Heart right ventricle (tissue), 16 donors: Measurements from ENCODE around the gene DNAJB2. TPM values are rescaled to one million over a fixed set of nuclear protein-coding genes. Genes with fewer than 3 reads are reported as not detected.

ENCODE experiments used
- ATAC-seq, 8 donors: fragments of 200-7000 bp; cut with Tn5 transposase; one replicate each; pipeline ENCODE4 v1.9.1; 2020; ENCODE audit warnings: mild to moderate bottlenecking in 8 of 8, moderate library complexity in 8 of 8, moderate number of reproducible peaks in 1 of 8
- DNase-seq, 2 donors: peaks; one replicate each; pipeline ENCODE4 v3.0.0-alpha.2; 2020
- H3K27ac ChIP-seq, 10 donors: fragments of 200-600 bp; sonication (generic) in 2 of 10; one replicate each; pipeline versions ENCODE4 v1.5.0 to v1.8.0; 2020 to 2022; ENCODE audit warnings: mild to moderate bottlenecking in 3 of 10
- H3K27me3 ChIP-seq, 7 donors: fragments of 200-600 bp; one replicate each; pipeline ENCODE4 v1.8.0; 2021 to 2022; ENCODE audit warnings: mild to moderate bottlenecking in 2 of 7
- H3K36me3 ChIP-seq, 9 donors: fragments of 200-600 bp; sonication (generic) in 1 of 9; one replicate each; pipeline versions ENCODE4 v1.5.0 to v1.8.0; 2020 to 2022; ENCODE audit warnings: mild to moderate bottlenecking in 2 of 9
- H3K4me1 ChIP-seq, 9 donors: fragments of 200-600 bp; sonication (generic) in 1 of 9; one replicate each; pipeline versions ENCODE4 v1.5.0 to v1.8.0; 2020 to 2022; ENCODE audit warnings: mild to moderate bottlenecking in 4 of 9
- H3K4me3 ChIP-seq, 10 donors: fragments of 200-600 bp; sonication (generic) in 2 of 10; one replicate each; pipeline versions ENCODE4 v1.5.0 to v1.8.0; 2020 to 2022; ENCODE audit warnings: mild to moderate bottlenecking in 7 of 10, moderate library complexity in 2 of 10
- H3K9me3 ChIP-seq, 11 donors: fragments of 200-600 bp in 10 of 11; sonication (generic) in 2 of 11; one replicate each; pipeline versions ENCODE4 v1.5.0 to v1.8.0; 2013 to 2022; ENCODE audit warnings: mild to moderate bottlenecking in 2 of 11, control low read depth in 1 of 11, moderate library complexity in 1 of 11
- CTCF ChIP-seq, 9 donors: fragments of 200-600 bp; sonication (generic) in 2 of 9; IDR thresholded peaks; one replicate each; pipeline versions ENCODE4 v1.5.0 to v1.8.0; 2021 to 2022; ENCODE audit warnings: antibody characterized with exemption in 9 of 9, mild to moderate bottlenecking in 5 of 9, moderate library complexity in 1 of 9
- WGBS, 2 donors: extraction: QIAGEN DNeasy Blood & Tissue Kit; methylation state at CpG; one replicate each; pipeline ENCODE4 v1.1.7; 2013; ENCODE audit warnings: inconsistent platforms in 1 of 2; 5-methylcytosine and 5-hydroxymethylcytosine counted together
- intact Hi-C, 10 donors: fragments of 100-400 bp; cut with DNase I; formaldehyde crosslinking; loops; one replicate each; pipeline versions ENCODE4 v1.11.1 to v1.14.2; 2022
- polyA plus RNA-seq, 2 donors: library from polyadenylated mRNA; stranded (reverse); fragments of 200-250 nt; gene quantifications; one replicate each; pipeline ENCODE4 v1.2.3, GENCODE V29; 2013
- total RNA-seq, 10 donors: library from RNA; stranded (reverse); fragmentation: NEBNext Ultra II Directional in 3 of 10; extraction: Animal tissue kit (Norgen Biotek cat#: 25700) in 3 of 10; gene quantifications; one replicate each; pipeline versions ENCODE4 v1.2.1 to v1.2.4, GENCODE V29; 2021 to 2023
- donor health status: Arrhythmogenic right ventricular cardiomyopathy.
- donor health status: ischemic (EF 13 %, LVEDD 7.1; RV severe dilation, severe dysfunction).
- donor health status: healthy with polysubstance abuse.
- donor health status: DM: no; HTN: yes; CAD: no.
- donor health status: DM: no; HTN: no; CAD: no.
- donor health status: ischemic (EF 25% LVEDD 6.9; RV normal size, moderate dysfunction).
- donor health status: ischemic (EF 25% LVEDD 5.7; RV mildly dilated, moderate dysfunction).
- donor health status: healthy.
- donor health status: DM: yes; HTN: yes; CAD: no.
- donor health status: Ischemic cardiomyopathy.
- donor health status: ischemic (EF 35%, LVEDD 5.7; RV mildly dilated, moderate dysfunction).
- donor health status: nonischemic (EF 11% LVEDD 7.7; RV severe dilation, severe dysfunction).
- donor health status: DM: yes; HTN: yes; CAD: no.
- donor health status: PGD.
- donor health status: ischemic (EF 29% LVEDD 5.4; RV normal size, mild dysfunction).
- donor health status: nonischemic (EF 23%, LVEDD 6.1; RV moderate dilation, normal function).

DNAJB2 gene
- total and polyA plus RNA-seq, 12 donors, result 55.6 to 148 (median 83.1) TPM

- Histone ChIP-seq H3K36me3 (peaks cover 0 to 67% (median 47%) of the 10 kb centered on the region in 9 donors), H3K9me3 (no peaks in the 10 kb centered on the region), H3K4me3 (no peak overlapping the region), H3K4me1 (peaks cover 11 to 69% (median 29%) of the 10 kb centered on the region in 9 donors), H3K27me3 (no peaks in the 10 kb centered on the region), H3K27ac (peak overlapping the region in 1 of 10 donors; percentile 65)
- no peak for TF ChIP-seq CTCF (IDR thresholded peaks at IDR 0.05)
- intact Hi-C loops, result no loop called here
- DNase-seq (no peak), ATAC-seq (no peak)
- 75 to 83% methylated on average over 5 of the region's 5 CpGs for WGBS, 2 donors
Measured at GRCh38 chr2:219282375-219282774, 3.2 kb downstream of the DNAJB2 start.

- 82 to 89% methylated on average over 17 of the region's 17 CpGs for WGBS, 2 donors
Measured at GRCh38 chr2:219282943-219283581, 3.9 kb downstream of the DNAJB2 start.

GRCh38 chr2:219284501-219285372 is 5.6 kb downstream of the DNAJB2 start:
- peak overlapping the region in 2 of 10 donors; percentile 19 to 50 for H3K27ac ChIP-seq
- H3K4me1 ChIP-seq, result peaks cover 0 to 57% (median 14%) of the 10 kb centered on the region in 9 donors
- H3K27me3 ChIP-seq, result no peaks in the 10 kb centered on the region
- DNase-seq (no peak), ATAC-seq (no peak)
- no peak overlapping the region for H3K4me3 ChIP-seq
- intact Hi-C loops, result no loop called here
- 87% methylated on average over 16 of the region's 16 CpGs for WGBS, 2 donors
- TF ChIP-seq CTCF (IDR thresholded peaks at IDR 0.05), result no peak
- no peaks in the 10 kb centered on the region for H3K9me3 ChIP-seq
- peaks cover 0 to 67% (median 47%) of the 10 kb centered on the region in 9 donors for H3K36me3 ChIP-seq

More at GRCh38 chr2:219282943-219283581, 3.9 kb downstream of the DNAJB2 start:
- Histone ChIP-seq H3K27ac (peak overlapping the region in 1 of 10 donors; percentile 65), H3K36me3 (peaks cover 0 to 67% (median 47%) of the 10 kb centered on the region in 9 donors), H3K27me3 (no peaks in the 10 kb centered on the region), H3K4me1 (peaks cover 7 to 62% (median 22%) of the 10 kb centered on the region in 9 donors), H3K9me3 (no peaks in the 10 kb centered on the region), H3K4me3 (no peak overlapping the region)
- ATAC-seq (no peak), DNase-seq (no peak)
- no peak for TF ChIP-seq CTCF (IDR thresholded peaks at IDR 0.05)
- intact Hi-C loops, result no loop called here

- WGBS, 2 donors, result 82 to 89% methylated on average over 12 of the region's 12 CpGs
- intact Hi-C loops, result no loop called here
- Histone ChIP-seq H3K4me3 (no peak overlapping the region), H3K36me3 (peaks cover 0 to 66% (median 47%) of the 10 kb centered on the region in 9 donors), H3K9me3 (no peaks in the 10 kb centered on the region), H3K27me3 (no peaks in the 10 kb centered on the region), H3K4me1 (peaks cover 0 to 53% (median 8%) of the 10 kb centered on the region in 9 donors), H3K27ac (peak overlapping the region in 4 of 10 donors; percentile 19 to 50 (median 20))
- DNase-seq, result no peak
- no peak for ATAC-seq
- no peak for TF ChIP-seq CTCF (IDR thresholded peaks at IDR 0.05)
Measured at GRCh38 chr2:219285373-219285735, 6.2 kb downstream of the DNAJB2 start.
